GM18526 (cell line): ENCODE results near the gene CHID1.

Experiments
- POLR2A ChIP-seq: IDR thresholded peaks from 3 replicates; pipeline ENCODE4 v1.6.1; 2011; ENCODE audit not compliant: insufficient read length; ENCODE audit errors: extremely low read depth

CHID1 gene

GRCh38 chr11:844693-845644, 65.6 kb downstream of the CHID1 start:
- no peak for TF ChIP-seq POLR2A

- TF ChIP-seq POLR2A, result no peak
These were observed 66.6 kb downstream of the CHID1 start for GRCh38 chr11:843818-844692.

- no peak for TF ChIP-seq POLR2A
These were observed 67.4 kb downstream of the CHID1 start for GRCh38 chr11:843086-843734.

- peak; percentile 99 for TF ChIP-seq POLR2A
These were observed 68.1 kb downstream of the CHID1 start, which contains the start of the genes POLR2L and TSPAN4 for GRCh38 chr11:842370-843002. Gene POLR2L (minus strand): TSS chr11:842529. CDS start chr11:842508, 21 bp downstream. Gene TSPAN4 (plus strand): TSS chr11:842852. CDS start chr11:850305, 7,453 bp downstream.

- TF ChIP-seq POLR2A, result no peak
These were observed 68.6 kb downstream of the CHID1 start for GRCh38 chr11:841981-842369.

GRCh38 chr11:839875-840617, 70.6 kb downstream of the CHID1 start:
- TF ChIP-seq POLR2A, result no peak

GRCh38 chr11:839280-839623, 71.4 kb downstream of the CHID1 start:
- no peak for TF ChIP-seq POLR2A

- TF ChIP-seq POLR2A, result no peak
These were observed 72.0 kb downstream of the CHID1 start for GRCh38 chr11:838441-839279.

- peak; percentile 1 for TF ChIP-seq POLR2A
These were observed 72.7 kb downstream of the CHID1 start for GRCh38 chr11:837990-838307.

GRCh38 chr11:837189-837989, 73.2 kb downstream of the CHID1 start:
- peak; percentile 18 for TF ChIP-seq POLR2A

- no peak for TF ChIP-seq POLR2A
These were observed 73.9 kb downstream of the CHID1 start for GRCh38 chr11:836700-837099.

- TF ChIP-seq POLR2A, result no peak
These were observed 74.3 kb downstream of the CHID1 start for GRCh38 chr11:836274-836673.
